HG02981 (cell line): ENCODE measurements around the gene SPATS2L.

Experiments used
- ATAC-seq: cut with Tn5 transposase; IDR thresholded peaks from one replicate; pipeline ENCODE4 v1.9.1; 2021; ENCODE audit warnings: mild to moderate bottlenecking, moderate library complexity; ENCODE audit not compliant: unreplicated experiment

The SPATS2L gene

GRCh38 chr2:200369886-200370285 lies 63.4 kb downstream of the SPATS2L start:
- ATAC-seq: no peak

GRCh38 chr2:200373231-200373630 lies 66.7 kb downstream of the SPATS2L start:
- peak; percentile 43 for ATAC-seq

GRCh38 chr2:200373973-200374416 lies 67.5 kb downstream of the SPATS2L start:
- peak; percentile 85 for ATAC-seq

- ATAC-seq: no peak
Measured at GRCh38 chr2:200376513-200377354, 70.2 kb downstream of the SPATS2L start.

- ATAC-seq: no peak
Measured at GRCh38 chr2:200377355-200378336, 71.2 kb downstream of the SPATS2L start.

GRCh38 chr2:200378652-200379290 lies 72.3 kb downstream of the SPATS2L start:
- no peak for ATAC-seq

- no peak for ATAC-seq
Measured at GRCh38 chr2:200379481-200380090, 73.1 kb downstream of the SPATS2L start.

- no peak for ATAC-seq
Measured at GRCh38 chr2:200380091-200380561, 73.6 kb downstream of the SPATS2L start.

- ATAC-seq: no peak
Measured at GRCh38 chr2:200380833-200381542, 74.5 kb downstream of the SPATS2L start.

- ATAC-seq: no peak
Measured at GRCh38 chr2:200382874-200383273, 76.4 kb downstream of the SPATS2L start.

GRCh38 chr2:200383380-200384110 lies 77.1 kb downstream of the SPATS2L start:
- ATAC-seq: peak; percentile 91

- no peak for ATAC-seq
Measured at GRCh38 chr2:200385063-200385635, 78.7 kb downstream of the SPATS2L start.

- ATAC-seq: no peak
Measured at GRCh38 chr2:200393191-200393590, 86.7 kb downstream of the SPATS2L start.

- ATAC-seq: no peak
Measured at GRCh38 chr2:200394045-200394444, 87.6 kb downstream of the SPATS2L start.

GRCh38 chr2:200396781-200397242 lies 90.3 kb downstream of the SPATS2L start:
- ATAC-seq: no peak

- ATAC-seq: no peak
Measured at GRCh38 chr2:200397785-200398184, 91.3 kb downstream of the SPATS2L start.

GRCh38 chr2:200399046-200399445 lies 92.6 kb downstream of the SPATS2L start:
- ATAC-seq: peak; percentile 45

GRCh38 chr2:200399636-200400035 lies 93.1 kb downstream of the SPATS2L start:
- ATAC-seq: no peak

- ATAC-seq: no peak
Measured at GRCh38 chr2:200403814-200404213, 97.3 kb downstream of the SPATS2L start.
